ENCODE measurements around the gene HOXA10.

HOXA10 gene

DNA sequence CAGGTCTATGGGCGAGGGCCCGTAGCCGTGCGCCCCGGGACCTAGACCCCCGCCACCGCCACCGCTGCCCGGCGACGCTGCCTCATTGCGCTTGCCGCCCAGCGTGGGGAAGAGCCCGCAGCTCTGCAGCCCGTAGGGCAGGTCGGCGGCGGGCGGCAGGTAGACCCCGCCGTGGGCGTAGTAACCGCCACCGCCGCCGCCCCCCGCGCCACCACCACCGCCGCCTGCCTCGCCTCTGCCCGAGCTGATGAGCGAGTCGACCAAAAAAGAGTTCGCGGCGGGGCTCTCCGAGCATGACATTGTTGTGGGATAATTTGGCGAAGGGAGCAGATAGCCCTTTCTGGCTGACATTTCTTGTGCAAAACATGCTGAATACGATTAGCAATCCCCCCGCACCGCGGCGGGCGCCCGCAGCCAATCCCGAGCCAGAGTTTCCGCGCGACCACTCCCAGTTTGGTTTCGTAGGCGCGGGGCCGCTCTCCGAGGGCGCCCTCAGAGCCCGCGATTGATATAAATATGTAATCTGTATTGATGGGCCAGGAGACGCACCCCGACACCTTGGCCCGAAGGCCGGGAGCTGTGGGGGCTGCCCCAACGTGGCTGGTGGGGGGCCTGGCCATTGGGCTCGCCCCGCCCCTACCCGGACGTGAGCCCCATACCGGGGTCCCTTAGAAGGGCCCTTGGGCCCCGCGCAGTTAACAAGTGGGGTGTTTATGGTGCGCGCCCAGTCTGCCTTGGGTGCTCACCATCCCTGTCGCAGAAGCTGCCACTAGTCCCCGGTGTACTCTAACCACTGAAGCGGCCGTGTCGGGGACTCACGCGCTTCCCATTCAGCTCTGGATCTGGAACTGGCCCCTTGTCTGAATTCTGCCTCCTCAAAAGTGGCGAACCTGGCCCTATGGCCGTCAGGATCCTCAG lies at the start of gene HOXA10:
Gene HOXA10, minus strand, starts transcription at position 365 of the 918 bp plus-strand sequence. Its CDS starts 14 bp downstream, at position 351.
- peak; percentile 48 for DNase-seq

DNA sequence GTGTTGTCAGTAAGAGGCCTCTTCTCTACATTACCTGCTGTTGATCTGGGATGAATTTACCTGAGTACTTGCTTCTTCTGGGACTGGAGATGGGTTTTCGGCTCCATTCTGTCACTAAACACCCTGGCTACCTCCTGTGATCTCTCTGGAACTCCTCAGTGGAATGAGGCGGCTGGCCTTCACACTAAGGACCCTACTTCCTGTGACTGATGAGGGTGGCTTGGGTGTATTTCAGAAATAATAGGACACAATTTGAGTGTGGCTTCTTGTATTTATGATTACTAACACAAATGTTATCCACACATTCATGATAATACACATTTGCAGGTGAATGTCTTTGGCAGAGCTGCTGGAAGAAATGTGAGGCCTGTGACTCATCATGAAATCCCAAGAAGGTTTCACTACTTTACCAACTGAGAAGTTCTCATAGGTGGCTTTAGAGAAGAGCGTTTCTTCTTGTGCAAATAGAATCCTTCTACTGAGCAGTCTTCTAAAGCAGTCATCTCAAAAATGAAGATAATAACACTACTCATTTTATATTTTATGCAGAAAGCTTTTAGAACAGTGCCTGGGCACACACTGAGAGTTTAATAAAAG lies 47.2 kb upstream of the HOXA10 start:
- DNase-seq: no peak

DNA sequence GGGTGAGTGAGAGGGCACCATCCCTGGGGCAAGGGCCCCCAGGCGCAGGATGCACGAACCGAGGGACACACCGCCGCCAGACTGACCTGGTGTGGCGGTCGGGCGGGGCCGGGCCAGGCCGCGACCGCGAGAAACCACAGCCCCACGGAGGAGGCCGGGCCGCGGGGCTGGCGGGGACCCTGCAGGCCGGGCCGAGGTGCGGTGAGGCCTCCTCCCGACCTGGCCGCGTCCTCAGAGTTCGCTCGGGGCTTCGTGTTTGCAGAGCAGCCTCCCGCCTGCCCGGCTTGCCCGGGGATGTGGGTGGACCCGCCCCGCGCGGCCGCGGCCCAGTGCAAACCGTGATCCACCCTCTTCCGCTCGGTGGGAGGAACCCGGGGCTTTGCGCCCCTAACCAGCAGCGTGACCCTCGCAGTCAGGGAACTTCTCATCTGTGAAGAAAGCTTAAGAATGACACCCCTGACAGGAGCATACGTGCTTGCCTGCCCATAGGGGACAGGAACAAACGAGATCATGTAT lies 46.4 kb upstream of the HOXA10 start:
- DNase-seq: no peak

DNA sequence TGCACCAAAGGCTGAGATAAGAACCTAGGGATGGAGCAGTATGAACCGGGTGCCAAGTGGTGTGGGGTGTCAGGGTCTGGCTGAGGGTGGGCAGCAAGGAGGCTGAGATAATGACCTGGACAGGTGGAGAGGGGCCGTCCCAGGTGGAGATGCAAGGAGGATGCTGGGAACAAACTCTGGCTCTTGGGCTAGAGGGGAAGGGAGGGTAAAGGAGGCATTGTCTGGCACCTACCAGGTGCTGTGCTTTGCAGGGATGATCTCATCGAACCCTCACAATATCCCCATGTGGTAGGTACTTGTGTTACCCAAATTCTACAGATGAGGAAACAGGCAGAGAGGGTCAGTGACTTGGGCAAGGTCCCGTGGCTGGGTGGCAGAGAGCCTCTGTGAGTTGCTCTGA lies 45.7 kb upstream of the HOXA10 start:
- no peak for DNase-seq

DNA sequence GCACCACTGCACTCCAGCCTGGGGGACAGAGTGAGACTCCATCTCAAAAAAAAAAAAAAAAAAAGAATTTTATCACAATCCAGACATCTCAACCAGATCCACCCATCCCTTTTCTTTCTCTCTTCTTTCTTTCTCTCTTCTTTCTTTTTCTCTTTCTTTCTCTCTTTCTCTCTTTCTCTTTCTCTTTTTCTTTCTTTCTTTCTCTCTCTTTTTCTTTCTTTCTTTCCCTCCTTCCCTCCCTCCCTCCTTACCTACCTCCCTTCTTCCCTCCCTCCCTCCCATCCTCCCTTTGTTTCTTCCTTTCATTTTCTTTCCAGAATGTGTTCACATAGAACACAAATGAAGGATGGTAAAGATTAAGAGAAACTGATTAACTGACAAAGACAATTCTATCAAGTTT lies 43.8 kb upstream of the HOXA10 start:
- DNase-seq: no peak

DNA sequence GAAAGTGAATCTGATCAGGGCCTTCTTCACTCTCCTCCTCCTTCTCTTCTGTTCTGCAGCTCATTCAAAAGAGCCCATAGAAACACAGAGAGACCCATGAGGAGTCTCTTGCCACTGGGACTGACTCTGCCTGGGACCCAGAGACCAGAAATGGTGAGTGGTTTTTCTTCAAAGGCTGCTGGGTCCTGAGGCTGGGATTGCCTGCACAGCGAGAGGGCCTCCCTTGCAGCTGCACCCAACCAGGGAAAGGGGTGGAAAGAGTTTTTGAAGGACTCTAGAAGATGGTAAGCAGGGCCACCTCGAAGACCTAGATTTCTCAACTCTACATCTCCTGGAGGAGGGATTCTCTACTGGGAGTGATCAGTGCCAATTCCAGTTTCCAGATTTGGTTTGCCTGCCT lies 41.2 kb upstream of the HOXA10 start:
- DNase-seq: no peak

DNA sequence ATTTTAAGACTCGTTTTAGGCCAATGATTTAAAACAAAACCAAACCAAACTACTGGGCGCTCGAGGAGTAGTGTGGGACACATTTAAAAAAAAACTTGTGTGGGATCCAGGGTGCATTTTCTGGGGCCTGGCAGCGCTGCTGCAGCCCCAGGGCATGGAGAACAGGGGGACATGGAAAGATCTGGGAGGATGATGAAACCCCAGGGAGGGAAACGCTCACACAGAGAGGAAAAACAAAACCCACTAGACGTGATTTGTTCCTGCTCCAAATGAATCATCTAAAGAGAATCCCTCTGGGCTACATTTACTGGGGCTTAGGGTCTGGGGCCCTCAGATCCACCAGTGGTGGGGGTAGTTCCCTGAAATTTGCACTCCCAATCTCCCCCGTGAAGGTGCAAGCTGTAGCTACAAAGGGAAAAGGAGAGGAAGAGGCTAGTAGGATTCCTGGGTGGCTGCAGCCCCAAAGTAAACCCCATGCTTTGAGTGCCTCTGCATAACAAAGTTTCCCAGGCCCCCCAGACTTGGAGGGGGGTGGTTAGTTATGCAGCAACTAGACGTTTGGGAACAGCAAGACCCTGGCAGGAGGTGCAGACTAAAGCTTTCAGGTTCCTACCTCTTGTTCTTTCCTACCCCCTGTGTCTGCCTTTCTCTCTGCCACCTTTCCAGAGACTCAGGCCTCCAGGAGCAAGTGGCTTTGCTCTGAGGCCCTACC lies 40.3 kb upstream of the HOXA10 start:
- no peak for DNase-seq

DNA sequence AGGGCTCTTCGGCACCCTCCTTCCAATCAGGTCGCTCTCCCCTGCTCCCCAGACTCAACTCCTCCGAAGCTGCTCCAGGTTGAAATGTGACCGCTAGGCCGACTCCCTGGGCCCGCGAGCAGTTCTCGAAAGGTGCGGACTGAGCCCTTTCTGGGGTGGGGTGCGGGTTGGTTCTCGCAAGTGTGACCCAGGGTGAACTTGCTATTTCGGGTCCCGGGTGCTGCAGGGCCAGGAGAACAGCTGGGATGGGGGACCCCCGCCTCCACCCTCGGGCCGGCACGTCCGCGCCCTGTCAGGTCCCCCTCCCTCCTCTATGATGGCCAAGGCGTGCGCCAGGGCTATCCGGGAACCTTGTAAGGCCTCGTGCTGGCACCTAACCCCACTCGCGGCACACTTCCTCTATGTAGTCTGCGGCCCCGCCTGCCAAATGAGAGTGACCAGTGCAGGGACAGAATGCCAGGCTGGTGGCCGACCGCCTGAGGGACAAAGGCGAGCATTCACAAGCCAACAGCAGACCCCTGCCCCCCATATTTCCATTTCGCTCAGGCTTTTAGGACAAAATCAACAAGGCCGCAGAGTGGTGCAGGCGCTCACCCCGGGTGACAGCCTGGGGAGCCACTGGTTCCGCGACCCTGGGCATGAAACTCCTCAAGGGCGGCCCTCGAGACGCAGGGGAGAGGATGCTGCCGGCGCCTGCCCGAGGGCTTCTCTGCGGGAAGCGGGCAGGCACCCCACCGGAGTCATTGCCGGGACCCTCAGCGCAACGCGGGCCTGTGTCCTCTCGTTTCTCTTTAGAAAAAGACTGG lies 39.5 kb upstream of the HOXA10 start:
- DNase-seq: no peak

DNA sequence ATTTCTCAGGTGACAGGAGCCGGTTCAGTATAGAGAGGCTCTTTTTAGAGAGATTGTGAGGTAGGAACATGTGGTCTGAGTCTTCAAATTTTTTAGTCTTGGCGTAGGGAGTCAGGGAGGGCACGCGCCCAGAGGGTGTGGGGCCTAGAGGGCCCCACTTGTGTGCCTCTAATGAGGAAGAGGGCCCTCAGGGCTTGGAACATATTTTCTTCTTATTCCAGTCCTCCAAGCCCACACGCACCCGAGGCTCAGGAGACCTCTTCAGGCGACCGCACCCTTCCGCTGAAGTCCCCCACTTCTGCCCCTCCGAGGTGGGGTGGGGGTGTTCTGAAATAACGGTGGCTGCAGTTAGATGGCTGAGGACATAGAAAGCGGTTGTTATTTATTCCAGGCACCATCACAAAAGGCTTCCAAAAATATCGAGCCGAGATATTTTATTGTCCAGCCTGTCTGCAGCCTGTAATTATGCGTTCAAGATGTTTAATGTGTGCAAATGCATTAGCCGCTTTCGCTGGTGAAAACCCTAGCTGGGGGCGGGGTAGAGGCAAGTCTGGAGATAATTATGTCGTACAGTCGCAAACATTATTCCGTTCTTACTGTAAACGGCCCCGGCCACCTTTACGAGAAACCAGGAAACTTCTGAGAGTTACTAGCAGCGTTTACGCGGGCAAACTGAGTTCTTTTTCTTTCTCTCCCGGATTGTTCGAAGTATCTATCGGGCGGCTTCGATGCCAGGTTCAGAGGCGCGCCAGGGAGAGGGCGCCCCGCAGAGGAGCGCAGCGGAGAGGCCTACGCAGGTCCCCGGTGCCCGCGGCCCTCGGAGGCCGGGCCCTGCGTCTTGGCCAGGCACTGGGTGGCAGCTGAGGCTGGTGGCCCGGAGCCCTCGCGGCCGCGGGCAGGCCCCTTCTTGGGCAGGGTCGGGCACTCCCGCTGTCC lies 38.6 kb upstream of the HOXA10 start:
- no peak for DNase-seq

DNA sequence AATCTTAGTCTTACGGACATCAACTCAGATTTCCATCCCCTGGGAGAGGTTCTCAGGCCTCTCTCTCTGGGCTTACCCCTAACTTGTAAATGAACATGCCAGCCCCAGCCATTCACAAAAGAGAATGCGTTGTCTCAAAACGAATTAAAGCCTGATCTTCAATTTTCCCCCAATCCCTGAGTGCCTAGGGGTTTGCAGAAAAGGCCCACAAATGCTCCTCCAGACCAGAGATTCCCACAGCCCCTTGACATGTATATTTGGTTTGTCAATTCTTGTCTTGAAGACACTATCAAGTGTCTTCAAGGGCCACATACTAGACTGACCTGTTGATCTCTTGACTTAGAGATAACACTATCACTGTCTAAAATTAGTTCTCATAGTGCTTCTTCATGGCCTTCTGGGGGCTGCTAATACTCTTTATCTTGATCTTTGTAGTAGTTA lies 37.7 kb upstream of the HOXA10 start:
- DNase-seq: no peak

DNA sequence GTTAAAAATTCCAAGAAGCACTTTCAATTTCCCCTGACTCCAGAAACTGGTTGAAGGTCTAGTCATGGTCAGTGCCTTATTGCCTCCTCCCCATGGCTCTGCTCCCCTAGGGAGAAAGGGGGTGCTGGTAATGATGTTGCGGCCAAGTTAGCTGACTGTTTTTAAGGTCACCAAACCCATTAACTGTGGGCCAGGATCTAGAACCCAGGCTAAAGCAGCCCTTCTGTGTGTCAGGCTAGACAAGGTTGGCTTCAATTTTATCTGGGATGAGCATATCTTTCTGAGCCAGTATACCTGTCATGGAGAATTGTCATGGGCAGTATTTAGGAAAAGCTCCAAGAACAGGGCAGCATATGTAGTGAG lies 36.9 kb upstream of the HOXA10 start:
- no peak for DNase-seq

DNA sequence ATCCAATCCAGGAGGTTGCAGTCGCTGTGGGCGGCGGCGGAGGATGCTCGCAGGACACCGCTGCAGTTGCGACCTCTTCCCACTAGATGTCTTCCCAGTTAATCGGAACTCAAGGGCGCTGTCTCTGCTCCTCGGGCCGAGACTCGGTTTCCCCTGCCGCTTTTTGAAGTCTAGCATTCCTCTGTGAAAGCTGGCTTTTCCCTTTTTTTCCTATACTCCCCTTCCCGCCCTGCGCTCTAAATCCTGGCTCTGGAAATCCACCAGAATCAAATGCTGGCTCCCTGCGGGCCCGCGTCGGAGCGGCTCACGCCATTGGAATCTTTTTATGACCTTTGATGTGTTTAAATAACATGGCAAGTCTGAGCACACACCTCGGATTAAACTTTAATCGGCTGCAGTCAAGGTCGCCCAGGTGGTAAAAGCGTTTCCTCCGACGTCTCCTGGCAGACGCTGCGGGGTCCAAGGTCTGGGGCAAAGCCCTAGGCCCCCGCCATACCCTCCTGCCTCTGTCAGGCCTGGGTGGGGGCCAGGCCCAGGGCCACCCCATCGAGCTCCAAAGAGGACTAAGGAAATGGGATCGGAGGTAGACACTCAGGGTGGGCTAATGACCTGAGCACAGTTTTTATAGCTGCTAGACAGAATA lies 36.4 kb upstream of the HOXA10 start:
- DNase-seq: no peak

DNA sequence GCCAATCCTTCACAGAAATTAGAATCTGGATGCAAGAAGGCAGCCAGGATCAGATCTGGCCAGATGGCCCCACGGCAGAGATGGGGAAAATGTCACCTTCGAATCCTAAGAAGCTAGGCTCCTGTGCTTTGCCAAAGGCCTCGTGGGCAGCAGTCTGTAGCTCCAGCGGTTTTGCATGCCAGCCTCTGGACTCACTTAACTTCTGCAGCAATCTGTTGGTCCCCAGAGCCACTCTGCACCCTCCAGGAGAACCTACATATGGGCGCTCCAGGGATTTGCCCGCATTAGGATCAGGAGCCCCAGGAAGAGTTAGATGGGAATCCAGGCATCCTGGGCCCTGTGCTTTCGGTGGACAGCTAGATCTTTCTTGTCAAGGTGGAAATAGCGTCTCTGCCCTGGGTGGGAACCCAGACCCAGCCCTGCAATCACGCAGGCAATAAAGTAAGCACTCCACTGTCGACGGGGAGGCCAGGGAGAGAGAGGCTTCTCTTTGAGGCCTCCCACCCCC lies 35.9 kb upstream of the HOXA10 start:
- DNase-seq: no peak

DNA sequence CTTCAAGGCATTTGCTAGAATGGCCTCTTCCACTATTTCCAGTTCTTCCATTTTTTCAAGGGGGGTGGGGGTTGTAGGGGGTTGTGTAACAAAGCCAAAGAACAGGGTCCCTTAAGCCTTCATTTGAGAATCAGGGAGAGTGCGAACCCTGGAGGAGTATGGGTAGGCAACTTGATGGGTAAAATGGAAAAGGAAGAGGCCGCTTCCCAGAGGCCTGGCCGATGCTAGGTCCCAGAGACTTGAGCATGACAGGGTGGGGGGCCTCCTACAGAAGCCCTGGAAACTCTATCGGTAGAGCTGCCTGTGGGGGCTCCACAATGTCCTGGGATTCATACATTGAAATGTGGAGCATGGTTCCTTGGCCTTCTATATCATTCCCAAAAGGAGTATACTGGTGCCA lies 34.9 kb upstream of the HOXA10 start:
- no peak for DNase-seq

DNA sequence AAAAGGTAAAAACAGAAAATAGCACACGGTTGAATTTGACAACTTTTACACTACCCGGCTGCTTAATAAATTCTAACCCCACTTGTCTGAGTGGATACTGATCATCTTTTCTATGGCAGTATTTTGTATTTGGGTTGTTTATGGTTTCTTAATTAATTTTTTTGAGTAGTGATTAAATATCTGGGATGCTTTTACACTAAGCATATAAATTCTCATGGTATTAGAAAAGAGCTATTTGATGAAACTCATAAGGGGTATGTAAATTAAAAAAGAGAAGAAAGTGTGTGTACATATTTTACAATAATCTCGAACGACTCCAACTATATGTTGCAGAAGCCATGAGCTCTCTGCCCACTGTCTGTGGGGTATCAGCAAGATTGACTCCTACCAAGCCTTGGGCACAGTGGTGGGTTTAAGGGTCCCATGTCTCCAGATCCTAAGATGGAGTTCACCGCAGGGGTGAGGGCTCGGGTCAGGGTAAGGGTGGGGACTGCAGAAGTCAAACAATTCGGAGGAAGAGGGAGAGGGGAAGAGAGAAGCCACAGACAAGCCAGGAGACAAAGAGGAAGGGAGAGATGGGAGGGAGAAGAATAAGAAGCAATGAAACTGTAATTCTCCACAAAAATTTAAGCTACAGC lies 33.3 kb upstream of the HOXA10 start:
- DNase-seq: no peak

DNA sequence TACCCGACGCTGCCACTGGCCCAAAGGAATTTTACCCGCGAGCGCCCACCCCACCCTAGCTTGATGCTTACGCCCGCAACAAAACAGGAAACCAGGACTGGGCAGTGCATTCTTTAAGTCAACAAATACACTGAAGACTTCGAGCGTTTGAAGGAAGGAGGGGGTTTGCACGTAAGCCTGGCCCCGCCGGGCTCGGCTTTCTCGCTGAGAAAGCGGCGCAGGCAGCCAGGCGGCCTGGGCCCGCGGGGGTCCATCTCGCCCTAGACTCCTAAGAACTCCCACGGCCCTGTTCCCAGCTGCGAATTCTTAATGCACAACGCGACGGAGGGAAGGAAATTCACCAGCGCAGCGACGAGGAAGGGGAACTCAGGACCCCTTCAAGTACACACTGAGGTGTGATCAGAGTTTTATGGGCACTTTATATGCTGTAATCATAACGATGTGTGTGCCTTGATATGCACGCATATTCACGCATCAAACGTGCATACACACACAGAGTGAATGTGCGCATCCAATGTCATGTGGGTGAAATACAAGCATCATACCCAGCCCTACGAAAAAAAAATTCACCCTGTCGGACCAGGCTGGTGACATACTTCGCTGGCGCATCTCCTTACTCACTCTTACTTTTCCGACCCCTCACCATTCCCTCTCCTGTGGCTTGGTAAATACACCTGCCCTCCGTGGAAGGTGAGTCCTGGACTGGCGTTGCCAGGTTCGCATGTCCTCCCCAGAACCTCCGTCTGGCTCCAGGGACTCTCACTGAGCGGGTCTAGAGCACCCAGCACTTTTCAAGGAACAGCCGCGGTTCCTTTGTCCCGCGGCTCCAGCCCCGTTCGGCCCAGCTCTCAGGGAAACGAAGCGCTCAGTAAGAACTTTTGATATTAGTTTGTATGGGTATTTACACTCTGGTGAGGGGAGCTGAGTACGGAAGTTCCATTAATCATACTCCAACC lies 31.5 kb upstream of the HOXA10 start:
- no peak for DNase-seq

DNA sequence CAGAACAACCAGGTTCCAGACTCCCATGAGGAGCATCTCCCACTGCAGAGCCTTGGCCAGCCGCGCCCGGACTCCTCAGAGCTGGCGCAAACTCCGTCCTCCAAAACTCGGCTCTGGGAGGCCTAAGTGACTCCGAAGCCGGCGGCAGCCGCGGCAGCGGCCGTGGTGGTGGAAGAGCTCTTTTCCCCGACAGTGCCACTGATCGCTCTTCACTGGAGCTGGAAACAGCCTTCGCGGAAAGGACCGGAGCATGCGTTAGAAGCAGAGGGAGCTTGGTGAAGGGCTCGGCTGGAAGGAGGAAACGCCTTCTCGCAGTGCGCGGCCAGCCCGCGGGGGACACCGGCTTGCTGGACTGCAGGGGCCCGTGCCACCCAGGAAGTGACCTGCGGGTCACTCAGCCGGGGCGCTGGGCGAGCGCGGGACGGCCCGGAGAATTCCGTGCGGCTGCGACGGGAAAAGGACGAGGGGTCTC lies 30.8 kb upstream of the HOXA10 start:
- DNase-seq: no peak

DNA sequence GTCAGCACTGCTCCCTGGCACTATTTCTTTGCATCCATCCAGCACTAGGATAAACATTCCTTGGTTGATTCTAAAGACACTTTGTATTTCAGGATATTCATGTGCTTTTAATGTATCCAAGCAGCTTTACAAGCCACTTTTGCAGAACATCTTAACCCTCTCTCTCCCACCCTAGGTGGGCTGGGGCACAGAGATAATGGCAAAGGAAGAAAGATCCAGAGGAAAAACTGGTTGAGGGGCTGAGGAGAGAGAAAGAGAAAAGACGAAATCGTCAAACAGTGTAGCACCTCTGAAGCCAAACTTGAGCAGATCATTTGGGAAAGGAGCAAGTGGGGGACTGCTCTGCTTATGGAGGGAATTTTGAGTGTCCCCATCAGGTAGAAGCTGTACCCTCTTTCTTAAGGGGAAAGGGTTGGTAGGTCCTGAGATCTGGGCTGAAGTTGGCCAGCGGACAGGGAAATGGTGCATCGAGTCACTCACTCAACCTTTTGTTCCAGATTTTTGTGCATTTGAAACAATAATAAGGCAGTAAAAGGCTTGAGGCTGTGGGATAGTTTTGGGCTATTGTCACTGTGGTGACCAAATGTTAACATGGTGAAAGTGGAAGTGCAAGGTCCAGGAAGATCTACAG lies 30.0 kb upstream of the HOXA10 start:
- no peak for DNase-seq
